WTC11 (cell line): Measurements from ENCODE around the gene JRKL. TPM values are rescaled to one million over a fixed set of nuclear protein-coding genes. Genes with fewer than 3 reads are reported as not detected.

Experiments
- ATAC-seq: fragments of 200-7000 bp; cut with Tn5 transposase; 2 replicates; pipeline ENCODE4 v1.10.0; 2021; ENCODE audit warnings: mild to moderate bottlenecking, moderate library complexity
- CTCF ChIA-PET: fragments of 300-600 bp; sonication (Branson Sonifier 250); formaldehyde crosslinking; loops from one replicate; lab custom pipeline; 2021; ENCODE audit warnings: antibody characterized with exemption; lab: Charles Lee
- POLR2A ChIA-PET: fragments of 350-600 bp; sonication (Branson Sonifier 250); formaldehyde crosslinking; loops from one replicate; lab custom pipeline; 2021; ENCODE audit warnings: antibody characterized with exemption; lab: Charles Lee
- DNase-seq: peaks from one replicate; pipeline ENCODE4 v3.0.0; 2021; ENCODE audit warnings: low spot score
- H3K27ac Mint-ChIP-seq: 2 replicates; pipeline ENCODE4 v1.8.0; 2021; ENCODE audit warnings: mixed read lengths
- H3K27me3 Mint-ChIP-seq: 2 replicates; pipeline ENCODE4 v1.8.0; 2021; ENCODE audit warnings: low read depth, mild to moderate bottlenecking, moderate library complexity, mixed read lengths
- H3K36me3 Mint-ChIP-seq: 2 replicates; pipeline ENCODE4 v1.8.0; 2021; ENCODE audit warnings: mixed read lengths
- H3K4me1 Mint-ChIP-seq: 2 replicates; pipeline ENCODE4 v1.8.0; 2022; ENCODE audit warnings: mixed read lengths
- H3K4me3 Mint-ChIP-seq: 2 replicates; pipeline ENCODE4 v1.8.0; 2021; ENCODE audit warnings: mild to moderate bottlenecking, moderate library complexity, mixed read lengths
- H3K9me3 Mint-ChIP-seq: 2 replicates; pipeline ENCODE4 v1.8.0; 2021; ENCODE audit warnings: mixed read lengths
- CREM ChIP-seq: sonication (generic); formaldehyde crosslinking; IDR thresholded peaks from 2 replicates; pipeline ENCODE4 v1.8.1; 2022; ENCODE audit warnings: mild to moderate bottlenecking, missing genetic modification reagents, moderate library complexity
- ELF4 ChIP-seq: sonication (generic); formaldehyde crosslinking; IDR thresholded peaks from 2 replicates; pipeline ENCODE4 v1.8.1; 2022; ENCODE audit warnings: low read depth, mild to moderate bottlenecking, moderate library complexity, missing genetic modification reagents
- ESRRA ChIP-seq: sonication (generic); formaldehyde crosslinking; IDR thresholded peaks from 2 replicates; pipeline ENCODE4 v1.8.1; 2022; ENCODE audit warnings: mild to moderate bottlenecking, missing genetic modification reagents, borderline replicate concordance
- HMGA2 ChIP-seq: fragments of 250-450 bp; sonication (Bioruptor Pico); IDR thresholded peaks from 2 replicates; pipeline ENCODE4 v1.4.0; 2021; ENCODE audit warnings: mild to moderate bottlenecking, moderate library complexity
- NFYB ChIP-seq: sonication (generic); formaldehyde crosslinking; conservative IDR thresholded peaks from 2 replicates; pipeline ENCODE4 v1.8.0; 2022; ENCODE audit warnings: low read depth, missing genetic modification reagents
- RELA ChIP-seq: sonication (generic); formaldehyde crosslinking; IDR thresholded peaks from 2 replicates; pipeline ENCODE4 v1.8.1; 2022; ENCODE audit warnings: missing genetic modification reagents, mild to moderate bottlenecking, borderline replicate concordance
- TEAD4 ChIP-seq: sonication (generic); formaldehyde crosslinking; IDR thresholded peaks from 2 replicates; pipeline ENCODE4 v1.8.0; 2022; ENCODE audit warnings: mild to moderate bottlenecking, missing genetic modification reagents
- ZBTB21 ChIP-seq: sonication (generic); formaldehyde crosslinking; IDR thresholded peaks from 2 replicates; pipeline ENCODE4 v1.8.1; 2023; ENCODE audit warnings: mild to moderate bottlenecking, missing genetic modification reagents, borderline replicate concordance
- ZNF219 ChIP-seq: sonication (generic); formaldehyde crosslinking; IDR thresholded peaks from 2 replicates; pipeline ENCODE4 v1.8.0; 2023; ENCODE audit warnings: missing genetic modification reagents, mild to moderate bottlenecking, borderline replicate concordance
- total RNA-seq: library from RNA; stranded (reverse); gene quantifications from 3 replicates; pipeline ENCODE4 v1.2.3, GENCODE V29; 2021
- TF ChIP-seq, protein P1 (sequence below): sonication (generic); formaldehyde crosslinking; IDR thresholded peaks from 2 replicates; pipeline ENCODE4 v1.8.1; 2022; ENCODE audit warnings: mild to moderate bottlenecking, missing genetic modification reagents, moderate library complexity, borderline replicate concordance
- TF ChIP-seq, protein P2 (sequence below): fragments of 200-600 bp; IDR thresholded peaks from 2 replicates; pipeline ENCODE4 v1.8.0; 2022; ENCODE audit warnings: antibody characterized with exemption
- TF ChIP-seq, protein P3 (sequence below): sonication (generic); formaldehyde crosslinking; IDR thresholded peaks from 2 replicates; pipeline ENCODE4 v1.8.1; 2023; ENCODE audit warnings: mild to moderate bottlenecking, missing genetic modification reagents, borderline replicate concordance
- TF ChIP-seq, protein P4 (sequence below): sonication (generic); formaldehyde crosslinking; IDR thresholded peaks from 2 replicates; pipeline ENCODE4 v1.8.0; 2022; ENCODE audit warnings: mild to moderate bottlenecking, missing genetic modification reagents
- TF ChIP-seq, protein P5 (sequence below): fragments of 250-450 bp; sonication (Bioruptor Pico); IDR thresholded peaks from 2 replicates; pipeline ENCODE4 v1.9.0; 2021; ENCODE audit warnings: mild to moderate bottlenecking
- TF ChIP-seq, protein P6 (sequence below): fragments of 250-450 bp; sonication (Bioruptor Pico); IDR thresholded peaks from 2 replicates; pipeline ENCODE4 v2.1.2; 2022; ENCODE audit warnings: mild to moderate bottlenecking, moderate library complexity
- TF ChIP-seq, protein P7 (sequence below): sonication (generic); formaldehyde crosslinking; IDR thresholded peaks from 2 replicates; pipeline ENCODE4 v1.8.0; 2022; ENCODE audit warnings: mild to moderate bottlenecking, missing genetic modification reagents
- TF ChIP-seq, protein P8 (sequence below): sonication (generic); formaldehyde crosslinking; IDR thresholded peaks from 2 replicates; pipeline ENCODE4 v1.8.1; 2023; ENCODE audit warnings: mild to moderate bottlenecking, moderate library complexity, missing genetic modification reagents

Gene JRKL
- total RNA-seq, 1 experiment from 2014 or later = 6.1 TPM

DNA sequence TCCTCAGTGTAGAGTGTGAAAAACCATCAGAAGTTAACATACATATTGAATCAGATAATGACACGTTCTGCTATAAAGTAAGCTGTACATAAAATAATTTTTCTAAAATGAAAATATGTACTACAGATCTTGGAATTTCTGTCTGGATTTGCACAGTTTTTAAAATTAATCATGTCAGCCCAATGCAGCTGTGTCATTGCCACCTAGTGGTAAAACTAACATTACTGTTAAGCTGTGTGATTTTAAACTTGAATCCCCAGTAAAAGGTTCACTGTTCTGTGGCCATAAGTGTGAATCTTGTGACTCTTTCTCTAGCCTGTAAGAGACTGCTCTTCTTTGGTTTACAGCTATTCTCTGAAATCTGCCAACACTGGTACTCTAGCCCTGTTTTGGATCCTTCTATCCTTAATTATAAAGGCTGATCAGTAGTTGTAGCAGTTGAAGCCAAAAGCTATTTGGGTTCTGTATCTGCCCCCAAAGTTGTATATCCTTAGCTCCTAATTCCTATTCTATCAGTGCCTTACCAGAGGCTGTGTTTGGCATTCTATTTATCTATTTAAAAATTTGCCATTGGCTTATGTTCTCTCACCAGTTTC lies 4.0 kb downstream of the JRKL start:
- peaks cover 22% of the 10 kb centered on the region for H3K36me3 Mint-ChIP-seq
- peaks cover 28% of the 10 kb centered on the region for H3K9me3 Mint-ChIP-seq
- peaks cover 8% of the 10 kb centered on the region for H3K27me3 Mint-ChIP-seq
- ChIA-PET CTCF (interaction anchor here (0.7 to 4.0 kb wide), 28 partner anchors 9 to 573 kb away, joined by 3 to 38 read pairs (median 3); partner anchors contain the start of gene MAML2), POLR2A (no interaction called here)
- H3K4me3 Mint-ChIP-seq = no peak overlapping the region
- no peak overlapping the region for H3K27ac Mint-ChIP-seq
- ATAC-seq (no peak), DNase-seq (no peak)
- TF ChIP-seq, protein P1, sequence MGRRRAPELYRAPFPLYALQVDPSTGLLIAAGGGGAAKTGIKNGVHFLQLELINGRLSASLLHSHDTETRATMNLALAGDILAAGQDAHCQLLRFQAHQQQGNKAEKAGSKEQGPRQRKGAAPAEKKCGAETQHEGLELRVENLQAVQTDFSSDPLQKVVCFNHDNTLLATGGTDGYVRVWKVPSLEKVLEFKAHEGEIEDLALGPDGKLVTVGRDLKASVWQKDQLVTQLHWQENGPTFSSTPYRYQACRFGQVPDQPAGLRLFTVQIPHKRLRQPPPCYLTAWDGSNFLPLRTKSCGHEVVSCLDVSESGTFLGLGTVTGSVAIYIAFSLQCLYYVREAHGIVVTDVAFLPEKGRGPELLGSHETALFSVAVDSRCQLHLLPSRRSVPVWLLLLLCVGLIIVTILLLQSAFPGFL = no peak
- TF ChIP-seq, protein P2, sequence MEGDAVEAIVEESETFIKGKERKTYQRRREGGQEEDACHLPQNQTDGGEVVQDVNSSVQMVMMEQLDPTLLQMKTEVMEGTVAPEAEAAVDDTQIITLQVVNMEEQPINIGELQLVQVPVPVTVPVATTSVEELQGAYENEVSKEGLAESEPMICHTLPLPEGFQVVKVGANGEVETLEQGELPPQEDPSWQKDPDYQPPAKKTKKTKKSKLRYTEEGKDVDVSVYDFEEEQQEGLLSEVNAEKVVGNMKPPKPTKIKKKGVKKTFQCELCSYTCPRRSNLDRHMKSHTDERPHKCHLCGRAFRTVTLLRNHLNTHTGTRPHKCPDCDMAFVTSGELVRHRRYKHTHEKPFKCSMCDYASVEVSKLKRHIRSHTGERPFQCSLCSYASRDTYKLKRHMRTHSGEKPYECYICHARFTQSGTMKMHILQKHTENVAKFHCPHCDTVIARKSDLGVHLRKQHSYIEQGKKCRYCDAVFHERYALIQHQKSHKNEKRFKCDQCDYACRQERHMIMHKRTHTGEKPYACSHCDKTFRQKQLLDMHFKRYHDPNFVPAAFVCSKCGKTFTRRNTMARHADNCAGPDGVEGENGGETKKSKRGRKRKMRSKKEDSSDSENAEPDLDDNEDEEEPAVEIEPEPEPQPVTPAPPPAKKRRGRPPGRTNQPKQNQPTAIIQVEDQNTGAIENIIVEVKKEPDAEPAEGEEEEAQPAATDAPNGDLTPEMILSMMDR = peak; percentile 37
- TF ChIP-seq, protein P3, sequence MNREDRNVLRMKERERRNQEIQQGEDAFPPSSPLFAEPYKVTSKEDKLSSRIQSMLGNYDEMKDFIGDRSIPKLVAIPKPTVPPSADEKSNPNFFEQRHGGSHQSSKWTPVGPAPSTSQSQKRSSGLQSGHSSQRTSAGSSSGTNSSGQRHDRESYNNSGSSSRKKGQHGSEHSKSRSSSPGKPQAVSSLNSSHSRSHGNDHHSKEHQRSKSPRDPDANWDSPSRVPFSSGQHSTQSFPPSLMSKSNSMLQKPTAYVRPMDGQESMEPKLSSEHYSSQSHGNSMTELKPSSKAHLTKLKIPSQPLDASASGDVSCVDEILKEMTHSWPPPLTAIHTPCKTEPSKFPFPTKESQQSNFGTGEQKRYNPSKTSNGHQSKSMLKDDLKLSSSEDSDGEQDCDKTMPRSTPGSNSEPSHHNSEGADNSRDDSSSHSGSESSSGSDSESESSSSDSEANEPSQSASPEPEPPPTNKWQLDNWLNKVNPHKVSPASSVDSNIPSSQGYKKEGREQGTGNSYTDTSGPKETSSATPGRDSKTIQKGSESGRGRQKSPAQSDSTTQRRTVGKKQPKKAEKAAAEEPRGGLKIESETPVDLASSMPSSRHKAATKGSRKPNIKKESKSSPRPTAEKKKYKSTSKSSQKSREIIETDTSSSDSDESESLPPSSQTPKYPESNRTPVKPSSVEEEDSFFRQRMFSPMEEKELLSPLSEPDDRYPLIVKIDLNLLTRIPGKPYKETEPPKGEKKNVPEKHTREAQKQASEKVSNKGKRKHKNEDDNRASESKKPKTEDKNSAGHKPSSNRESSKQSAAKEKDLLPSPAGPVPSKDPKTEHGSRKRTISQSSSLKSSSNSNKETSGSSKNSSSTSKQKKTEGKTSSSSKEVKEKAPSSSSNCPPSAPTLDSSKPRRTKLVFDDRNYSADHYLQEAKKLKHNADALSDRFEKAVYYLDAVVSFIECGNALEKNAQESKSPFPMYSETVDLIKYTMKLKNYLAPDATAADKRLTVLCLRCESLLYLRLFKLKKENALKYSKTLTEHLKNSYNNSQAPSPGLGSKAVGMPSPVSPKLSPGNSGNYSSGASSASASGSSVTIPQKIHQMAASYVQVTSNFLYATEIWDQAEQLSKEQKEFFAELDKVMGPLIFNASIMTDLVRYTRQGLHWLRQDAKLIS (CRISPR knock-in tag) = no peak
- no peak for TF ChIP-seq NFYB (CRISPR knock-in tag)
- no peak for TF ChIP-seq RELA (CRISPR knock-in tag)
- TF ChIP-seq, protein P4, sequence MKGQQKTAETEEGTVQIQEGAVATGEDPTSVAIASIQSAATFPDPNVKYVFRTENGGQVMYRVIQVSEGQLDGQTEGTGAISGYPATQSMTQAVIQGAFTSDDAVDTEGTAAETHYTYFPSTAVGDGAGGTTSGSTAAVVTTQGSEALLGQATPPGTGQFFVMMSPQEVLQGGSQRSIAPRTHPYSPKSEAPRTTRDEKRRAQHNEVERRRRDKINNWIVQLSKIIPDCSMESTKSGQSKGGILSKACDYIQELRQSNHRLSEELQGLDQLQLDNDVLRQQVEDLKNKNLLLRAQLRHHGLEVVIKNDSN (CRISPR knock-in tag) = no peak
- no peak for TF ChIP-seq ZNF219
- H3K4me1 Mint-ChIP-seq = peaks cover 14% of the 10 kb centered on the region

DNA sequence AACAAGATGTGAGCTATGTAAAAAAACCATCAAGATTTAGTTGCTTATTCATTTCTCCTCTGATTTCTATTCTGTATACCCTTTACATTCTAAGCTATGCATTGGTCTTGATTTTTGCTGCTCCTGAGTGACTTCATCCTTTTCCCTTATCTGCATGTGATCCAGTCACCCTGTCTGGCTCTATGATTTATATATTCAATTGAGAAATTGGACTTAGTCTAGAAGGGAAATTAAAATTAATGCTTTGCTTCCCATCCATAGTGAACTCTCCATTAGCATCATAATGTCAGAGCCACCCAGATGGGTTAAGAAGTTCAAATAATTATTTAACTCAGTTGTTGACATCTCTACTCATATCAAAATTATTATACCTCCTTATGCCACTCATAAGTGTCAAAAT lies 5.0 kb downstream of the JRKL start:
- CTCF ChIA-PET = interaction anchor here (0.5 to 4.0 kb wide), 14 partner anchors 8 to 559 kb away, joined by 3 to 38 read pairs (median 7); partner anchors contain the start of gene MAML2
- peaks cover 14% of the 10 kb centered on the region for H3K4me1 Mint-ChIP-seq
- H3K4me3 Mint-ChIP-seq = no peak overlapping the region
- POLR2A ChIA-PET = no interaction called here
- ATAC-seq = no peak
- H3K36me3 Mint-ChIP-seq = peaks cover 22% of the 10 kb centered on the region
- TF ChIP-seq ELF4 (no peak), CREM (no peak)
- TF ChIP-seq, protein P5, sequence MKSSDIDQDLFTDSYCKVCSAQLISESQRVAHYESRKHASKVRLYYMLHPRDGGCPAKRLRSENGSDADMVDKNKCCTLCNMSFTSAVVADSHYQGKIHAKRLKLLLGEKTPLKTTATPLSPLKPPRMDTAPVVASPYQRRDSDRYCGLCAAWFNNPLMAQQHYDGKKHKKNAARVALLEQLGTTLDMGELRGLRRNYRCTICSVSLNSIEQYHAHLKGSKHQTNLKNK (CRISPR knock-in tag) = no peak
- TF ChIP-seq, all 79 proteins: peak for 0
- Mint-ChIP-seq H3K27me3 (peaks cover 8% of the 10 kb centered on the region), H3K9me3 (peaks cover 28% of the 10 kb centered on the region), H3K27ac (no peak overlapping the region)
- no peak for DNase-seq

DNA sequence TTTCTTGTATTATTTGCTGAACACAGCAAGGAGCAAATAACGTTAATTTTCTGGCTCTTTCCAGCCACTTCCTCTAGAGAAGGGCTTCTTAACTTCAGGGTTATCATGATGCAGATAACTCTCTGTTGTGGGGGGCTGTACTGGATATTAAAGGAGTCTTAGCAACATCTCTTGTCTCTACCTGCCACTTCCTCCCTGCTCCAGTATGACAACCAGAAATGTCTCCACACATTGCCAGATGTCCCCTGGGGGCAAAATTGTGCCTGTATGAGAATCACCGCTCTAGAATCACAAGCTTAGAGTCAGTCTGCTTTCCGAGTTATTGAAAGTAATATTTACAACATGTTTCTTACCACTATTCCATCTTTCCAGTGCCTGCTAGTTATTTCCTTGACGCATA lies 6.8 kb downstream of the JRKL start:
- CTCF ChIA-PET = interaction anchor here (0.7 to 1.7 kb wide), 3 partner anchors 37 to 65 kb away, joined by 3 to 5 read pairs (median 3); partner anchors contain the start of gene MAML2
- Mint-ChIP-seq H3K4me1 (peaks cover 6% of the 10 kb centered on the region; the same call in 1 of the 2 replicates), H3K36me3 (peaks cover 7% of the 10 kb centered on the region), H3K27me3 (no peaks in the 10 kb centered on the region), H3K4me3 (no peak overlapping the region), H3K27ac (no peak overlapping the region), H3K9me3 (peaks cover 14% of the 10 kb centered on the region)
- no peak for ATAC-seq
- POLR2A ChIA-PET = no interaction called here
- DNase-seq = no peak
- TF ChIP-seq HMGA2 (CRISPR knock-in tag) (no peak), ESRRA (CRISPR knock-in tag) (no peak), ZNF219 (no peak), ZBTB21 (CRISPR knock-in tag) (no peak), TEAD4 (CRISPR knock-in tag) (no peak)
- TF ChIP-seq, protein P6, sequence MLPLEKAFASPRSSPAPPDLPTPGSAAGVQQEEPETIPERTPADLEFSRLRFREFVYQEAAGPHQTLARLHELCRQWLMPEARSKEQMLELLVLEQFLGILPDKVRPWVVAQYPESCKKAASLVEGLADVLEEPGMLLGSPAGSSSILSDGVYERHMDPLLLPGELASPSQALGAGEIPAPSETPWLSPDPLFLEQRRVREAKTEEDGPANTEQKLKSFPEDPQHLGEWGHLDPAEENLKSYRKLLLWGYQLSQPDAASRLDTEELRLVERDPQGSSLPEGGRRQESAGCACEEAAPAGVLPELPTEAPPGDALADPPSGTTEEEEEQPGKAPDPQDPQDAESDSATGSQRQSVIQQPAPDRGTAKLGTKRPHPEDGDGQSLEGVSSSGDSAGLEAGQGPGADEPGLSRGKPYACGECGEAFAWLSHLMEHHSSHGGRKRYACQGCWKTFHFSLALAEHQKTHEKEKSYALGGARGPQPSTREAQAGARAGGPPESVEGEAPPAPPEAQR (CRISPR knock-in tag) = no peak
- TF ChIP-seq, protein P5 (CRISPR knock-in tag) = no peak
- TF ChIP-seq, protein P7, sequence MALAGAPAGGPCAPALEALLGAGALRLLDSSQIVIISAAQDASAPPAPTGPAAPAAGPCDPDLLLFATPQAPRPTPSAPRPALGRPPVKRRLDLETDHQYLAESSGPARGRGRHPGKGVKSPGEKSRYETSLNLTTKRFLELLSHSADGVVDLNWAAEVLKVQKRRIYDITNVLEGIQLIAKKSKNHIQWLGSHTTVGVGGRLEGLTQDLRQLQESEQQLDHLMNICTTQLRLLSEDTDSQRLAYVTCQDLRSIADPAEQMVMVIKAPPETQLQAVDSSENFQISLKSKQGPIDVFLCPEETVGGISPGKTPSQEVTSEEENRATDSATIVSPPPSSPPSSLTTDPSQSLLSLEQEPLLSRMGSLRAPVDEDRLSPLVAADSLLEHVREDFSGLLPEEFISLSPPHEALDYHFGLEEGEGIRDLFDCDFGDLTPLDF (CRISPR knock-in tag) = no peak
- TF ChIP-seq, protein P8, sequence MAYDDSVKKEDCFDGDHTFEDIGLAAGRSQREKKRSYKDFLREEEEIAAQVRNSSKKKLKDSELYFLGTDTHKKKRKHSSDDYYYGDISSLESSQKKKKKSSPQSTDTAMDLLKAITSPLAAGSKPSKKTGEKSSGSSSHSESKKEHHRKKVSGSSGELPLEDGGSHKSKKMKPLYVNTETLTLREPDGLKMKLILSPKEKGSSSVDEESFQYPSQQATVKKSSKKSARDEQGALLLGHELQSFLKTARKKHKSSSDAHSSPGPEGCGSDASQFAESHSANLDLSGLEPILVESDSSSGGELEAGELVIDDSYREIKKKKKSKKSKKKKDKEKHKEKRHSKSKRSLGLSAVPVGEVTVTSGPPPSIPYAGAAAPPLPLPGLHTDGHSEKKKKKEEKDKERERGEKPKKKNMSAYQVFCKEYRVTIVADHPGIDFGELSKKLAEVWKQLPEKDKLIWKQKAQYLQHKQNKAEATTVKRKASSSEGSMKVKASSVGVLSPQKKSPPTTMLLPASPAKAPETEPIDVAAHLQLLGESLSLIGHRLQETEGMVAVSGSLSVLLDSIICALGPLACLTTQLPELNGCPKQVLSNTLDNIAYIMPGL (CRISPR knock-in tag) = no peak
